Embryonic facial prominence (tissue), 1 donor: ENCODE results near the gene KRTAP21-1.
"Not testable (repeated sequence)": the region's sequence is repeated elsewhere in the genome, so short reads cannot be mapped to it uniquely, and the experiment has no call there.

Experiments used
- DNase-seq: peaks from one replicate; pipeline ENCODE4 v3.0.0-alpha.2; 2016; ENCODE audit errors: extremely low spot score

Gene KRTAP21-1

DNA sequence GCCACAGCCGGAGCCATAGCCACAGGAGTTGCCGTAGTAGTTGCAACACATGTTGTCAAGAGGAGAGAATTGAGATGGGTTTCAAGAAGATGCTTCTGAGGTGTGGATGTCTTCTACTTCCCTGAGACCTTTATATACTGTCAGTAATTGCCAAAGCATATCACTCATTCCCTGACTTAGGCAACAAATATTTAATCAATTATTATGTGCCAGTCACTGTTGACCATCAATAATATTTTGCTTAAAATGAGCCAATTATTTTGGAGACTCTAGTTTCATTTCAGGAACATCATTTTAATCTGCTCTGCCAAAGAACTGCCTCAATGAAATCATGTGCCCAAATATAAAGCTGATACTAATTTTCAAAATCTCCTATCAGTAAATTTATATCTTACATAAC lies at the start of gene KRTAP21-1:
KRTAP21-1 (minus strand) TSS at position 101 of the 400 bp plus-strand sequence; CDS start at position 51, 50 bp downstream.
- DNase-seq: not testable (repeated sequence)

DNA sequence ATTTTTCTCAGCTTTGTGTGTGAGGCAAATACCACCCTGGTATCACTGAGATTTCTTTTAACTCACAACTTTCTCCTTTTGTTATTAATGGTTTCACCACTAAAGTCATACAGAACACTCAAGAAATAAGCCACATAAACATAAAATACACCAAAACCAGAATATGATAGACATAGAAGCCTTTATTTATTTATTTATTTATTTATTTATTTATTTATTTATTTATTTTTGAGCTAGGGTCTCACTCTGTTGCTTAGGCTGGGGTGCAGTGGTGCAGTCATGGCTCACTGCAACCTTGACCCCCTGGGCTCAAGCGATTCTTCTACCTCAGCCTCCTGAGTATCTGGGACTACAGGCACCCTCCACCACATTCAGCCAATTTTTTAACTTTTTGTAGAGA lies 45.4 kb upstream of the KRTAP21-1 start:
- no peak for DNase-seq

DNA sequence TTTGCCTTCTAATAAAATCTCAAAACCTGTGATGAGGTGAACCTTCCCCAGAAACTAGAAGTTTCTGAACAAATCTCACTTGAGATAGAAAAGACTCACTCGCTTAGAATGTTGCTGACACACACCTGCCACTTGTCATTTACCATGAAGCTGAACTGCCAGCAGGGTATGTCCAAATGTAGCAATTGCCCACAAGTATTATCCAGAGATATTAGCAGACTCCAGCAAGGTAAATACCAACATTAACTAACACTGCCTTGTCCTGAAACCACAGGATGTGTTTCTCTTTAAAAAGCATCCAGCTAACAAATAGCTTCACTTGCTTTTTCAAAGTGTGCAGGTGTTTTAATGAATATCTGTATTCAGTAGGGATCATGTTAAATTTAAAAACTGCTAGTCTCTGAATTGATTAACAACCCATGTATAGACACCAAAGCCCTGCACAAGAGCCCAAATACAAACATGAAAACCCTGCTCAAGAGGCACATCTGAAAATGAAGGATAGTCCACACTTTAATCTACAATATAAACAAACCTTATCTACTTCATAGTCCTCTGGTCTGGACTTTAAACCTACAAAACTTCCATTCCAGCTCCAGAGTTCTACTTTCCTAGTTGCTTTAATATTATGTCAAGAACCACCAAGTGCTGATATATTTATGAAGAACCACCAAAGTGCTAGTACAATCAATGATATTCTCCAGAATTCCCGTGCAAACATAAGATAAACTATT lies 38.5 kb upstream of the KRTAP21-1 start:
- DNase-seq: no peak

DNA sequence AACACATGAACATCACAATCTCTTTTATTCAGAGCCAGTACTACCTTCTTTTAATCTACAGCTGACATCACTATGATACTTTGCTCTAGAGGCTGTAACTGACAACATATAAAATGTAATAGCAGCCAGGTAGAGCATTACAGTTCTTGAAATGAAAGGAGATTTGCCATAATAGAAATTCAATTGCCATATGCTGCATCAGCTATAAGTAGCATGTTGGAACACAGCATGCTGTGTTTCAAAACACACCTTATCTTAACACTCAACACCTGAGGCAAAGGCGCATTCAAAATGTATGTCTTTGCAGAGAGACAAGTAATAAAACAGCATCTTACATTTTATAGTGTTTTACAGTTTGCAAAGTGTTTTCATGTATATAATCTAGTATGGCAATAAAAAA lies 24.0 kb upstream of the KRTAP21-1 start:
- DNase-seq: no peak

DNA sequence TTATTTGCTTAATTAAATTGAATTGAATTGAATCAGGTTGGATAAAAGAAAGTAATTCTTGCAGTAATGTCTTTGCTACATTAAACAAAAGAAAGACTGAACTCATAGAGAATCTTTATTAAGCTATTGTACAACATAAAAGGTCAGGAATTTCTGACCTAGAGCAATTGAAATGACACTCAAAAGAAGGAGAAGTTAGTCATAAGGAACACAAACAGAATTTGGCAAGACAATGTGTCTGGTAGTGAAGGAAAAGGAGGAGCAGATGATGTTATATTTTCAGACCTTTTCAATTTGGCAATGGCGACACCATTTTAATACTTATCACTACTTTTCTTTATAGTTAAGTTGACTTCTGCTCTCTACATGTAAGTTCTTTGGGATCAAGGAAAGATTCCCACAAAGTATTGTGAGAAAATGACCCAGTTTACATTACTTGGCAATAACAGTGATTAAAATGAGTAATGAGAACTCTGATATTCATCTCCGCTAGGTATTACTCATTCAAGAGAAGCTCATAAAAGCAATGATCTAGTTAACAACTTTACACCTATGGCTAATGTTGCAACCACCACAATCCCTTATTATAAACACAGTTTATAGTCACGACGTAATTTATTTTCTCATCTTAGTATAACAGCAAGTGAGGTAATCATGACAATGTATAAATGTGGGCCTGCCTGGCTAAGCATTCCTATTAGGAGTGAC lies 14.7 kb upstream of the KRTAP21-1 start:
- no peak for DNase-seq

- no peak for DNase-seq
Measured at GRCh38 chr21:30760776-30761175, 5.5 kb upstream of the KRTAP21-1 start.

GRCh38 chr21:30758306-30758705 lies 3.1 kb upstream of the KRTAP21-1 start:
- no peak for DNase-seq

GRCh38 chr21:30747159-30747558 lies 8.1 kb downstream of the KRTAP21-1 start, which contains the start of gene KRTAP21-2:
Gene KRTAP21-2, minus strand, starts transcription at chr21:30747259. Its CDS starts 57 bp downstream, at chr21:30747202.
- no peak for DNase-seq

- DNase-seq: no peak
Measured at GRCh38 chr21:30740462-30740861, 14.8 kb downstream of the KRTAP21-1 start.

GRCh38 chr21:30733026-30733425 lies 22.2 kb downstream of the KRTAP21-1 start:
- no peak for DNase-seq

DNA sequence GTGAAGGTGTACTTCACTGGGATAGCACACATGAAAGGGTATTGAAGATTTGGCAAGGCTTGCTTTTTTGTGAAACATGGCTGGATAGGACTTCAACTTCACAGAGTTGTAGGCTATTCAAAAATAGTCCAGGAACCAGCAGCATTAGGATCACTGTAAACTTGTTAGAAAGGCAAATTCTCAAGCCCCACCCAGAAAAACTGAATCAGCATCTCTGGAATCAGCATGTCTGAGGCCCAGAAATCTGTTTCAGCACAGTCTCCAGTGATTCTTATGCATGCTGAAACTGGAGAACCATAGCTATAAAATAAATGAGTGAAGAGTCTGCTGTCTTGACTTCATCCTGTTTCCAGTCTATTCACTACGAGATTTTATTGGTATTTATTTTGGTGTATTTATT lies 28.5 kb downstream of the KRTAP21-1 start:
- DNase-seq: no peak

DNA sequence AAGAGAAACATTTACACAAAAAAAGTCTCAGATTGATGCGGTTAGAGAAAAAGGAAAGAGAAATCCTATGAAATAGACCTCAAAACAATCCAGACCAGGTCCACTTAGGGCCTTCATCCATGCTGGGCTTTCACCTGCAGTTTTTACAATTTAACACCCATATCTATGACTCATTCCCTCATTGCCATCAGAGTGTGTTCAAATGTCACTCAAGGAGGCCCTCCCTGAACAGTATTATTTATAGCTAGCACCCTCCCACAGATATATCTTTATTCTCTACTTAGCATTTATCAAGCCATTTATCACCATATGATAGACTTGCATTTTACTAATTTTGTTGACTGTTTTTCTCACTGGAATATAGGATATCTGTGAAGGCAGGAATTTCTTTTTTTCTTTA lies 35.8 kb downstream of the KRTAP21-1 start:
- DNase-seq: no peak

GRCh38 chr21:30718239-30718909 lies 36.9 kb downstream of the KRTAP21-1 start, which contains the start of gene KRTAP21-3:
Gene KRTAP21-3, minus strand, starts transcription at chr21:30718777. Its CDS starts 18 bp downstream, at chr21:30718759.
- DNase-seq: no peak

DNA sequence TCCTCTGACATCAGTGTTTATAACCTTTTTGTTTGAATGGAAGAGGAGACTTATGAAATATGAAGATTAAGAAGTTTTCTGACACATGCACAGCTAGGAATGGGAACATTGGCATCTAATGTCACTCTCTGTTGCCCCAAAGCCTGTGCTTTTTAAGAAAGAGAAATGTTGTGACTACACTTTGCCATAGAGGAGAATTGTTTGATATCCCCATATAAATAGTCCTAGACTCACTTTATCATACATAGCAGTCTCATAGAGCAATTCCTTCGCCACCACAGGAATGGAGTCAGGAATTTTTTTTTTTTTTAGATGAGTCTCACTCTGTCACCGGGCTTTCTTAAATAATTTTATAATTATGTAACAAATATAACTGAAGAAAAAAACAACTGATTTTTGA lies 38.1 kb downstream of the KRTAP21-1 start:
- DNase-seq: no peak

DNA sequence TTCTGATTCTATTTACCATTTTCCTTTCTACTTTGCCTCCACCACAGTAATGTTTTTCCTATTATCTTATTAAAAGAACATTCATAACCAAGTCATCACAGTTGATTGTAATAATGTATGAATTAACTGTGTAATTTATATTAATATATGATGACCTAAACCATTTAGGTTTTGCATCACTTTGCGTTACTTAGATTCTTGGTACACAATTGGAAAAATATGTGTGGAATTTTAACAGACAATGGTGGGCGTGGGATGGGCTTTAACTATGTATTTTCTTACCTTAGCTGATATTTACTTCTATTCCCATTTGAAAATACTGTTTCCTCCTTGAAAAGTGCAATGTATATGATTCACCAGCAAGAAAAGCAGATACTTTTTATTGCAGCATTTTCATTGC lies 40.3 kb downstream of the KRTAP21-1 start:
- no peak for DNase-seq

DNA sequence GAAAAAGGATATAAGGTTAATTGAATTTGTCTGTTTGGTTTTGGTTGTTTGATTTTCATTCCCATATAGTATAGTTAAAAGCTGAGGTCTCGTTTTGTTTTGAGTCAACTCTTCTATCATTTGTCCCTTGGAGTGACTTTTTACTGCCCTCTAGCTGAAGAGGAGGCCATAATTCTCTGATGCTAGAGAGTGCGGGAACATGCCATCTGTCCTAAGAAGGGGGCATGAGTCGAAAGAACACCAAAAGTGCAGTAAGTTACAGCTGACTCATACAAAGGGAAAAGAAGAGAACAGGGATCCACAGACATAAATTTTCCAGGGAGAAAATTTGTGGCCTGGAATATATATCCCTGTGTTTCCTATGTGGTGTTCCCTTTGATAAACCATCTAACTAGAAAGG lies 40.8 kb downstream of the KRTAP21-1 start:
- DNase-seq: no peak

- DNase-seq: no peak
Measured at GRCh38 chr21:30713766-30714165, 41.5 kb downstream of the KRTAP21-1 start.

DNA sequence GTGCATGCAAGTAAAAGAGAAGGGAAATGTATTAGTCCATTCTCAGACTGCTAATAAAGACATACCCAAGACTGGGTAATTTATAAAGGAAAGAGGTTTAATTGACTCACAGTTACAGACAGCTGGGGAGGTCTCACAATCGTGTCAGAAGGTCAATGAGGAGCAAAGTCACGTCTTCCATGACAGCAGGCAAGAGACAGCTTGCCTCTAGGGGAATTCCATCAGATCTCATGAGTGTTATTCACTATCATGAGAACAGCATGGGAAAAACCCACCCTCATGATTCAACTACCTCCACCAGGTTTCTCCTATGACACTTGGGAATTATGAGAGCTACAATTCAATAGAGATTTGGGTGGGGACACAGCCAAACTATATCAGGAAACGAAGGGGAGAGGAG lies 44.7 kb downstream of the KRTAP21-1 start:
- no peak for DNase-seq

DNA sequence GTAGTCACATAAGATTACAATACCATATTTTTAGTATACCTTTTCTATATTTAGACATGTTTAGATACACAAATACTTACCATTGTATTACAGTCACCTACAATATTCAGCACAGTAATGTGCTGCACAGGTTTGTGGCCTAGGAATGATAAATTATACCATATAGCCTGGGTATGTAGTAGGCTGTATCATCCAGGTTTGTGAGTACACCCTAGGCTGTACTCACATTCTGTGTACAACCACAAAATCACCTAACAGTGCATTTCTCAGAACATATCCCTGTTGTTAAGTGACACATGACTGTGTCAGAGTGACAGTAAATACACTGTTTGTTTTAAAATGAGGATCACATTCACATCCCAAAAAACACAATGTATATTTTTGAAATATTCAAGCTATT lies 47.8 kb downstream of the KRTAP21-1 start:
- no peak for DNase-seq
